ENCODE data around the gene GNG3. TPM values are rescaled to one million over a fixed set of nuclear protein-coding genes. Genes with fewer than 3 reads are reported as not detected.
A peak's percentile ranks its signal among the peaks of the same experiment; 100 is the strongest.

GNG3 gene
- total RNA-seq, 1 donor from 2014 or later = not detected

- no peak overlapping the region for H3K4me3 ChIP-seq (ENCODE audit: insufficient read depth, low read depth, low read length)
- peaks cover 4% of the 10 kb centered on the region for H3K4me1 ChIP-seq (ENCODE audit: insufficient read depth, low read length)
- H3K27ac ChIP-seq (ENCODE audit: low read depth, low read length) = no peak overlapping the region
- H3K36me3 ChIP-seq (ENCODE audit: insufficient read depth, low read length) = no peaks in the 10 kb centered on the region
- H3K4me1 Mint-ChIP-seq (ENCODE audit: low read depth, unreplicated experiment) = peaks cover 9% of the 10 kb centered on the region
- peak overlapping the region; percentile 70 for H3K4me3 Mint-ChIP-seq (ENCODE audit: unreplicated experiment)
- no peak for TF ChIP-seq EZH2 (IDR thresholded peaks at IDR 0.05; ENCODE audit: insufficient read depth, low read length)
- no peak for TF ChIP-seq CTCF (IDR thresholded peaks at IDR 0.05; ENCODE audit: insufficient read depth, low read depth, low read length)
- no peaks in the 10 kb centered on the region for H3K27me3 ChIP-seq (ENCODE audit: insufficient read depth, low read length)
- FAIRE-seq (no peak), DNase-seq (ENCODE audit: low read depth) (no peak)
- H3K36me3 Mint-ChIP-seq (ENCODE audit: low read depth, unreplicated experiment) = peaks cover 2% of the 10 kb centered on the region
- H3K9me3 Mint-ChIP-seq (ENCODE audit: unreplicated experiment) = no peaks in the 10 kb centered on the region
- peak overlapping the region; percentile 26 for H3K27ac Mint-ChIP-seq (ENCODE audit: unreplicated experiment)
- H3K27me3 Mint-ChIP-seq (ENCODE audit: low read depth, unreplicated experiment) = no peaks in the 10 kb centered on the region
- H2AFZ ChIP-seq (ENCODE audit: low read depth, low read length) = no peak overlapping the region
- no peak overlapping the region for H3K4me2 ChIP-seq (ENCODE audit: low read length)
- H3K9ac ChIP-seq (ENCODE audit: low read length) = no peak overlapping the region
- H4K20me1 ChIP-seq (ENCODE audit: insufficient read depth, low read length) = no peaks in the 10 kb centered on the region
- H3K9me3 ChIP-seq (ENCODE audit: insufficient read depth, low read depth, low read length) = no peaks in the 10 kb centered on the region
- peaks cover 19% of the 10 kb centered on the region for H3K79me2 ChIP-seq (ENCODE audit: insufficient read depth, low read length)
Observed at GRCh38 chr11:62752177-62752785, 44.8 kb downstream of the GNG3 start.

GRCh38 chr11:62752994-62753735, 45.7 kb downstream of the GNG3 start:
- peak overlapping the region; percentile 85 for H3K4me3 ChIP-seq (ENCODE audit: insufficient read depth, low read depth, low read length)
- DNase-seq (ENCODE audit: low read depth) = no peak
- Mint-ChIP-seq H3K4me3 (ENCODE audit: unreplicated experiment) (peak overlapping the region; percentile 97), H3K4me1 (ENCODE audit: low read depth, unreplicated experiment) (peaks cover 9% of the 10 kb centered on the region), H3K9me3 (ENCODE audit: unreplicated experiment) (no peaks in the 10 kb centered on the region), H3K27me3 (ENCODE audit: low read depth, unreplicated experiment) (no peaks in the 10 kb centered on the region), H3K27ac (ENCODE audit: unreplicated experiment) (peak overlapping the region; percentile 92), H3K36me3 (ENCODE audit: low read depth, unreplicated experiment) (peaks cover 2% of the 10 kb centered on the region)
- TF ChIP-seq EZH2 (IDR thresholded peaks at IDR 0.05; ENCODE audit: insufficient read depth, low read length) (no peak), CTCF (IDR thresholded peaks at IDR 0.05; ENCODE audit: insufficient read depth, low read depth, low read length) (no peak)
- H3K9me3 ChIP-seq (ENCODE audit: insufficient read depth, low read depth, low read length) = no peaks in the 10 kb centered on the region
- no peak for FAIRE-seq
- peak overlapping the region; percentile 91 for H3K27ac ChIP-seq (ENCODE audit: low read depth, low read length)
- H3K4me2 ChIP-seq (ENCODE audit: low read length) = peak overlapping the region; percentile 81
- H3K27me3 ChIP-seq (ENCODE audit: insufficient read depth, low read length) = no peaks in the 10 kb centered on the region
- H3K4me1 ChIP-seq (ENCODE audit: insufficient read depth, low read length) = peaks cover 4% of the 10 kb centered on the region
- H3K79me2 ChIP-seq (ENCODE audit: insufficient read depth, low read length) = peaks cover 19% of the 10 kb centered on the region
- no peaks in the 10 kb centered on the region for H4K20me1 ChIP-seq (ENCODE audit: insufficient read depth, low read length)
- H2AFZ ChIP-seq (ENCODE audit: low read depth, low read length) = peak overlapping the region; percentile 58
- no peaks in the 10 kb centered on the region for H3K36me3 ChIP-seq (ENCODE audit: insufficient read depth, low read length)
- peak overlapping the region; percentile 93 for H3K9ac ChIP-seq (ENCODE audit: low read length)

Data from astrocyte (in vitro differentiated cells and primary cell).